ENCODE results near the gene SPIRE1.
"Not testable (repeated sequence)": the region's sequence is repeated elsewhere in the genome, so short reads cannot be mapped to it uniquely, and the experiment has no call there.

Gene SPIRE1

DNA sequence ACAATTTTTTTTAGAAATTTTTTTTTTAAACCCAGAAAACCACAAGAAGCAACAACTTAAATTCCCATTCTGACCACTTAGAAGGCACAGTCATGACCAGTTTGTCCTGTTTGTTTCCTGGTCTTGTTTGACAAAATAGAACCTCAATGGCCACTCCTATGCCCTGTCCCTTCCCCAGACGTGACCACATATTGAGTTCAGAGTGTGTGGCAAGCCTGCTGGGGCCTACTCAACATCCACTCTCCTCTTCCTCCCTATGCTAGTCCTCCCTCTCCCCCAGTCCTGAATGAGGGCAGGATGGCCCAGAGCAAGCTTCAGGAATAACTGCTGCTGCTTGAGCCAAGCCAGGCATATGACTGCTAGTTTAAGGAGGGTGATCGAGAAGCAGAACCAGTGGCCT lies 160.6 kb downstream of the SPIRE1 start:
- Histone ChIP-seq H3K9ac (ENCODE audit: low read depth, low read length) (no peak overlapping the region), H3K27ac (ENCODE audit: low read length) (no peak overlapping the region), H3K36me3 (ENCODE audit: insufficient read depth, low read depth, low read length) (0 out of 2 replicates have a peak, but pooled peaks cover 8% of the 10 kb centered on the region), H3K9me3 (ENCODE audit: insufficient read depth, low read depth, low read length) (no peaks in the 10 kb centered on the region), H3K4me1 (ENCODE audit: insufficient read depth, low read length) (no peaks in the 10 kb centered on the region), H3K4me3 (ENCODE audit: low read length) (no peak overlapping the region), H3K27me3 (ENCODE audit: insufficient read depth, low read length) (no peaks in the 10 kb centered on the region)

- Histone ChIP-seq H3K4me1 (ENCODE audit: insufficient read depth, low read length) (no peaks in the 10 kb centered on the region), H3K4me3 (ENCODE audit: low read length) (no peak overlapping the region), H3K36me3 (ENCODE audit: insufficient read depth, low read depth, low read length) (0 out of 2 replicates have a peak, but pooled peaks cover 8% of the 10 kb centered on the region), H3K27me3 (ENCODE audit: insufficient read depth, low read length) (no peaks in the 10 kb centered on the region), H3K9ac (ENCODE audit: low read depth, low read length) (no peak overlapping the region), H3K9me3 (ENCODE audit: insufficient read depth, low read depth, low read length) (no peaks in the 10 kb centered on the region), H3K27ac (ENCODE audit: low read length) (no peak overlapping the region)
Measured at GRCh38 chr18:12492907-12493306, 165.0 kb downstream of the SPIRE1 start.

DNA sequence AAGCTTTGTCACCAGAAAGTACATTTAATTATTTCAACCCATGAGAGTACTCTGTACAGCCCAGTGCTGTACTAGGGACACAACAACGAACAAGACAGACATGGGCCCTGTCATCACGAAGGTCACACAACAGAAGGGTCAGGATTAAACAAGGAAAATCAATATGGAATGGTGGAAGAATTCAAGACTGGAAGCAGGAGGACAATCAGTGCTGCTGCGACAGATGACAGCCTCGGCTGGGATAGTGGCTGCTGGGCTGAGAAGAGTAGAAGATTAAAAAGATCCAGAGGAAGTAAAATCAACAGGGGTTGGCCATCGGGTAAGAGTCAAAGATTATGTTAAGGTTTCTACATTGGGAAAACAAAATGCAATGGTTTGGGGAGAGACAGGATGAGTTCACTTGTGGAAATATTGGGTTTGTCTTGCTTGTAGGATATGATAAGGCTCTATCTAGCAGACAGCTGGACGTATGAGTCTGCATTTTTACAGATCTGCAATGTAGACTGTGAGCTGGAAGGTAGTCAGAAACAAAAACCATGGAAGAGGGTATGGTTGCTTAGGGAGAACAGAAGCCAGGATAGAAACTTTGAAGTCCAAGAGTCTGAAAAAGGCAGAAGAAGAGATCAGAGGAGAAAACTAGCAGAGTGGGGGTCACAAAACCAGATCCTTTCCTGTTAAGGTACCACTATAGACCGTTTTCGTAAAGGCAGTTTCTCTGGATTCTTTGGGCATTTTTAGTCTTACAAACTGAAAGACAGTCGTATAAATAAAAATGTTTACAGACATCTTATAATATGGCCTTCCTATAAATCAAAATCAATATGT lies 166.1 kb downstream of the SPIRE1 start:
- no peak overlapping the region for H3K9ac ChIP-seq (ENCODE audit: low read depth, low read length)
- H3K36me3 ChIP-seq (ENCODE audit: insufficient read depth, low read depth, low read length): 0 out of 2 replicates have a peak, but pooled peaks cover 8% of the 10 kb centered on the region
- H3K4me1 ChIP-seq (ENCODE audit: insufficient read depth, low read length): no peaks in the 10 kb centered on the region
- no peaks in the 10 kb centered on the region for H3K9me3 ChIP-seq (ENCODE audit: insufficient read depth, low read depth, low read length)
- H3K27ac ChIP-seq (ENCODE audit: low read length): no peak overlapping the region
- H3K27me3 ChIP-seq (ENCODE audit: insufficient read depth, low read length): no peaks in the 10 kb centered on the region
- no peak overlapping the region for H3K4me3 ChIP-seq (ENCODE audit: low read length)

DNA sequence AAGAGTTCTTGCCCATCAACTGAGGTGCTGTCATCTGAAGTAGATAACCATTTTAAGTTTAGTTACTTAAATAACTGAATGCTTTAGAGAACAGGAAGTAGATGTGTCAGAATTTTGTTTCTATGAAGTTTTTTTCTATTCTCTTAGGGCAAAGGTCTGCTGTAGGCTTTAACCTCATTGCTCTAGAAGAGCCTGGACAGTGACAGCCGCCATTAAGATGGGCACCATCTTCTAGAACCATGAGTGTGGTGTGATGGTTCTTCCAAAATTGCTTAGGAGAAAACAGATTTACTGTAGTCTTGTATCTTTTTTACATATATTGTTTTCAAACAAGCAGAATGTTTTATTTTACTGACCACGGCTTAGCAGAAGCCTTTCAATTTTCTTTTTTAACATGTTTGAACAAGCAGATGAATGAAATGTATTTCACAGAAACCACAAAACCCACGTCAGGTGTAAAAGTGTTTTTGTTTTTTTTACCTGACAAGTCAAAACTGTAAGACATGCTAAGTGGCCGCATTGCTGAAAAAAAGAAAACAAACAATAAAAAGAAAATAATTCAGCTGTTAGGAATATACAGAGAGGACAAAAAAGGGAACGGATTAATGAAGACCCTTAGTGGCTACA lies 172.3 kb downstream of the SPIRE1 start:
- Histone ChIP-seq H3K27me3 (ENCODE audit: insufficient read depth, low read length) (no peaks in the 10 kb centered on the region), H3K4me1 (ENCODE audit: insufficient read depth, low read length) (no peaks in the 10 kb centered on the region), H3K9me3 (ENCODE audit: insufficient read depth, low read depth, low read length) (no peaks in the 10 kb centered on the region), H3K36me3 (ENCODE audit: insufficient read depth, low read depth, low read length) (no peaks in the 10 kb centered on the region), H3K4me3 (ENCODE audit: low read length) (no peak overlapping the region), H3K27ac (ENCODE audit: low read length) (no peak overlapping the region), H3K9ac (ENCODE audit: low read depth, low read length) (no peak overlapping the region)

- not testable (repeated sequence) for H3K36me3 ChIP-seq (ENCODE audit: insufficient read depth, low read depth, low read length); H3K9me3 ChIP-seq (ENCODE audit: insufficient read depth, low read depth, low read length); H3K4me1 ChIP-seq (ENCODE audit: insufficient read depth, low read length)
Measured at GRCh38 chr18:12481915-12482314, 176.0 kb downstream of the SPIRE1 start.

GRCh38 chr18:12479982-12480381 lies 177.9 kb downstream of the SPIRE1 start:
- H3K9ac ChIP-seq (ENCODE audit: low read depth, low read length): no peak overlapping the region
- H3K36me3 ChIP-seq (ENCODE audit: insufficient read depth, low read depth, low read length): no peaks in the 10 kb centered on the region
- no peaks in the 10 kb centered on the region for H3K9me3 ChIP-seq (ENCODE audit: insufficient read depth, low read depth, low read length)
- H3K4me1 ChIP-seq (ENCODE audit: insufficient read depth, low read length): peaks cover 7% of the 10 kb centered on the region; the same call in 1 of the 2 replicates
- no peak overlapping the region for H3K4me3 ChIP-seq (ENCODE audit: low read length)
- no peaks in the 10 kb centered on the region for H3K27me3 ChIP-seq (ENCODE audit: insufficient read depth, low read length)
- H3K27ac ChIP-seq (ENCODE audit: low read length): no peak overlapping the region

More at GRCh38 chr18:12481915-12482314, 176.0 kb downstream of the SPIRE1 start:
- not testable (repeated sequence) for H3K27me3 ChIP-seq (ENCODE audit: insufficient read depth, low read length); H3K27ac ChIP-seq (ENCODE audit: low read length); H3K4me3 ChIP-seq (ENCODE audit: low read length); H3K9ac ChIP-seq (ENCODE audit: low read depth, low read length)

DNA sequence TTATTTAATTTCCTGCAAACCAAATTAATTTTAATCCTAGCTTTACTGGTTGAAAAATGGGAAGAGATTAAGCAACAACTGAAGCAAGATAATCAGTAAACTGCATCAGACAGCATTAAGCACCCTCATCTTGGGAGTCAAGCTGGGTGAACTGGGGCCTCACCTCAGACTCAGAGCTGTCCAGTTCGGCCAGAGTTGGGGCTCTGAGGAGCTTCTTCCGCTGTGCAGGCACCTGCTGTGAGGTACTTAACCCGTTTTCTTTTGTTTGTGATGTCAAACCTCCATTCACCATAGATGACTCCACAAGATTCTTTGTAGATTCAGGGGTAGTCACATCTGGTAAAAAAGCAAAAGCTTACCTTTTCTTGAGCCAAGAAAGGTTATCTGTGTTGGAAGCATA lies 178.4 kb downstream of the SPIRE1 start:
- H3K4me1 ChIP-seq (ENCODE audit: insufficient read depth, low read length): peaks cover 7% of the 10 kb centered on the region; the same call in 1 of the 2 replicates
- H3K9ac ChIP-seq (ENCODE audit: low read depth, low read length): no peak overlapping the region
- H3K9me3 ChIP-seq (ENCODE audit: insufficient read depth, low read depth, low read length): no peaks in the 10 kb centered on the region
- no peaks in the 10 kb centered on the region for H3K27me3 ChIP-seq (ENCODE audit: insufficient read depth, low read length)
- H3K36me3 ChIP-seq (ENCODE audit: insufficient read depth, low read depth, low read length): no peaks in the 10 kb centered on the region
- H3K27ac ChIP-seq (ENCODE audit: low read length): no peak overlapping the region
- no peak overlapping the region for H3K4me3 ChIP-seq (ENCODE audit: low read length)

DNA sequence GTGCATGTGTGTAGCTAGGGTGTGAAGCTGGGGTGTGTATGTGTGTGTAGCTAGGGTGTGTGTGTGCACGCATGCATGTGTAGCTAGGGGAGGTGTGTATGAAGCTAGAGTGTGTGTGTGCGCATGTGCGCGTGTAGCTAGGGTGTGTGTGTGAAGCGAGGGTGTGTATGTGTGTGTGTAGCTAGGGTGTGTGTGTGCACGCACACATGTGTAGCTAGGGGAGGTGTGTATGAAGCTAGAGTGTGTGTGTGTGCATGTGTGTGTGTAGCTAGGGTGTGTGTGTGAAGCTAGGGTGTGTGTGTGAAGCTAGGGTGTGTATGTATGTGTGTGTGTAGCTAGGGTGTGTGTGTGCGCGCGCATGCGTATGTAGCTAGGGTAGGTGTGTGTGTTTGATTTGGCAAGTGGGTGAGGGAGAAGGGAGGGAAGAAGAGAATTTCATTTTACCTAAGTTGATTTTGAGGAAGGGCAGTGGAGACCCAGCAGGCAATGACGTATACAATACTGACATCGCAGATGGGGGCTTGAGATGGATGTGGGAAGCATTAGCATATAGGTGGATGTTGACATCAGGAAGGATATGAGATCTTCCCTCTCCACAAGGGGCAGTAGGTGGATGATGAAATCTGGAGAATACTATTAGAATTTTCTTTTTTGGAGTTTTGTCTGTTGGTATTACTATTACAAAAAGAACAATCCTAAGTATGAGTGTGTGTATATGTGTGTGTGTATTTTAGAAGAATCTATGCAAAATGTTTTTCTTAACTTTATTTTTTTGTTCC lies 179.4 kb downstream of the SPIRE1 start:
- Histone ChIP-seq H3K9ac (ENCODE audit: low read depth, low read length) (no peak overlapping the region), H3K4me3 (ENCODE audit: low read length) (no peak overlapping the region), H3K9me3 (ENCODE audit: insufficient read depth, low read depth, low read length) (no peaks in the 10 kb centered on the region), H3K27me3 (ENCODE audit: insufficient read depth, low read length) (no peaks in the 10 kb centered on the region), H3K4me1 (ENCODE audit: insufficient read depth, low read length) (peaks cover 7% of the 10 kb centered on the region; the same call in 1 of the 2 replicates), H3K27ac (ENCODE audit: low read length) (no peak overlapping the region), H3K36me3 (ENCODE audit: insufficient read depth, low read depth, low read length) (no peaks in the 10 kb centered on the region)

- Histone ChIP-seq H3K4me1 (ENCODE audit: insufficient read depth, low read length) (peaks cover 7% of the 10 kb centered on the region; the same call in 1 of the 2 replicates), H3K9me3 (ENCODE audit: insufficient read depth, low read depth, low read length) (no peaks in the 10 kb centered on the region), H3K36me3 (ENCODE audit: insufficient read depth, low read depth, low read length) (no peaks in the 10 kb centered on the region)
Measured at GRCh38 chr18:12477606-12478005, 180.3 kb downstream of the SPIRE1 start.

GRCh38 chr18:12476955-12477354 lies 181.0 kb downstream of the SPIRE1 start:
- H3K27ac ChIP-seq (ENCODE audit: low read length): no peak overlapping the region
- H3K9me3 ChIP-seq (ENCODE audit: insufficient read depth, low read depth, low read length): no peaks in the 10 kb centered on the region
- H3K4me3 ChIP-seq (ENCODE audit: low read length): no peak overlapping the region
- peaks cover 7% of the 10 kb centered on the region; the same call in 1 of the 2 replicates for H3K4me1 ChIP-seq (ENCODE audit: insufficient read depth, low read length)
- H3K36me3 ChIP-seq (ENCODE audit: insufficient read depth, low read depth, low read length): no peaks in the 10 kb centered on the region
- H3K9ac ChIP-seq (ENCODE audit: low read depth, low read length): no peak overlapping the region
- no peaks in the 10 kb centered on the region for H3K27me3 ChIP-seq (ENCODE audit: insufficient read depth, low read length)

More at GRCh38 chr18:12477606-12478005, 180.3 kb downstream of the SPIRE1 start:
- H3K27me3 ChIP-seq (ENCODE audit: insufficient read depth, low read length): no peaks in the 10 kb centered on the region
- no peak overlapping the region for H3K9ac ChIP-seq (ENCODE audit: low read depth, low read length)
- H3K4me3 ChIP-seq (ENCODE audit: low read length): no peak overlapping the region
- H3K27ac ChIP-seq (ENCODE audit: low read length): no peak overlapping the region

DNA sequence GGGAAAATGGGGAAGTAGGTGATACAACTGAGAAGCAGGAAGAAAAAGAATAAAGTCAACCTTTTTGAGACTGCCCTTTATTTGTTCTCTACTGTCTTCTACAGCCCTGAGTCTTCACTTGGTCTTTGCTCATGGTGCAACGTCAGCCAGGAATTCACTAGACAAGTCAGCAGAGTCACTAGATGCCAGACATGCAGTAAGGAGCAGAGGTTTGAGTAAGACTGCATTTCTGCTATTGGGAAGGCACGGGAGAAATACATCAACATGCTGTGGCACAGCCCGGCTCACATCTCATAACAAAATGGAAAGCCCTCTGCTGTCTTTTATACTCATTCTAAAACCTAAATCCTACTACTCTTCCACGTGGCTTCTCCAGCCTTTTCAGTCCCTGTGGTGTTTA lies 183.0 kb downstream of the SPIRE1 start:
- H3K4me3 ChIP-seq (ENCODE audit: low read length): no peak overlapping the region
- no peak overlapping the region for H3K9ac ChIP-seq (ENCODE audit: low read depth, low read length)
- no peaks in the 10 kb centered on the region for H3K9me3 ChIP-seq (ENCODE audit: insufficient read depth, low read depth, low read length)
- H3K36me3 ChIP-seq (ENCODE audit: insufficient read depth, low read depth, low read length): no peaks in the 10 kb centered on the region
- no peaks in the 10 kb centered on the region for H3K27me3 ChIP-seq (ENCODE audit: insufficient read depth, low read length)
- no peak overlapping the region for H3K27ac ChIP-seq (ENCODE audit: low read length)
- peaks cover 4% of the 10 kb centered on the region; the same call in 1 of the 2 replicates for H3K4me1 ChIP-seq (ENCODE audit: insufficient read depth, low read length)

Data from iPS-20b (cell line).